PC-3 (cell line): ENCODE measurements around the gene LHFPL6. TPM values are rescaled to one million over a fixed set of nuclear protein-coding genes. Genes with fewer than 3 reads are reported as not detected.

Experiments
- ATAC-seq: fragments of 200-7000 bp; cut with Tn5 transposase; 2 replicates; pipeline ENCODE4 v1.9.1; 2020; ENCODE audit warnings: mild to moderate bottlenecking, moderate library complexity
- BruUV-seq: library from RNA; stranded (reverse); fragments of 400-500 nt; replicated peaks from 2 replicates; lab custom pipeline; 2021; lab: Mats Ljungman, UMichigan
- CTCF ChIA-PET: fragments of 300-600 bp; sonication (Branson Sonifier 250); formaldehyde crosslinking; loops from one replicate; lab custom pipeline; 2022; ENCODE audit warnings: antibody characterized with exemption; lab: Charles Lee
- POLR2A ChIA-PET: fragments of 300-600 bp; sonication (Branson Sonifier 250); formaldehyde crosslinking; loops from one replicate; lab custom pipeline; 2022; ENCODE audit warnings: antibody characterized with exemption; ENCODE audit not compliant: unreplicated experiment; lab: Charles Lee
- DNase-seq: peaks from one replicate; pipeline ENCODE4 v3.0.0-alpha.2; 2015
- H2AFZ ChIP-seq: fragments of 300-600 bp; sonication (generic); 2 replicates; pipeline ENCODE4 v1.6.0; 2016; ENCODE audit warnings: antibody characterized with exemption, low read length
- H3F3A ChIP-seq: fragments of 300-600 bp; sonication (generic); one replicate; pipeline ENCODE4 v1.6.0; 2017; ENCODE audit warnings: antibody characterized with exemption, low read length, control low read depth, mild to moderate bottlenecking; ENCODE audit not compliant: unreplicated experiment
- H3K27ac ChIP-seq: fragments of 300-600 bp; sonication (generic); 2 replicates; pipeline ENCODE4 v1.5.1; 2016; ENCODE audit warnings: mild to moderate bottlenecking, low read length
- H3K27me3 ChIP-seq: fragments of 300-600 bp; sonication (generic); 2 replicates; pipeline ENCODE4 v1.6.1; 2016; ENCODE audit warnings: low read length, mixed read lengths
- H3K36me3 ChIP-seq: fragments of 300-600 bp; sonication (generic); 2 replicates; pipeline ENCODE4 v1.6.1; 2016; ENCODE audit warnings: low read depth, mixed run types, low read length, mixed read lengths
- H3K4me1 ChIP-seq: fragments of 300-600 bp; sonication (generic); 2 replicates; pipeline ENCODE4 v1.5.1; 2016; ENCODE audit warnings: low read length; ENCODE audit not compliant: insufficient read depth
- H3K4me2 ChIP-seq: fragments of 300-600 bp; sonication (generic); 2 replicates; pipeline ENCODE4 v1.6.0; 2016; ENCODE audit warnings: low read length
- H3K4me3 ChIP-seq: fragments of 300-600 bp; sonication (generic); 2 replicates; pipeline ENCODE4 v1.5.1; 2016; ENCODE audit warnings: mild to moderate bottlenecking, low read length, mixed read lengths
- H3K79me2 ChIP-seq: fragments of 300-600 bp; sonication (generic); 2 replicates; pipeline ENCODE4 v1.6.1; 2017; ENCODE audit warnings: low read length, mixed read lengths
- H3K9ac ChIP-seq: fragments of 300-600 bp; sonication (generic); 2 replicates; pipeline ENCODE4 v1.6.0; 2016; ENCODE audit warnings: mild to moderate bottlenecking, low read length
- H3K9me2 ChIP-seq: fragments of 300-600 bp; sonication (generic); replicated peaks from 2 replicates; pipeline ENCODE4 v1.6.1; 2016; ENCODE audit warnings: mixed run types, low read length, mixed read lengths
- H3K9me3 ChIP-seq: fragments of 300-600 bp; sonication (generic); 2 replicates; pipeline ENCODE4 v1.6.1; 2016; ENCODE audit warnings: low read length, mixed read lengths
- H4K20me1 ChIP-seq: fragments of 300-600 bp; sonication (generic); 2 replicates; pipeline ENCODE4 v1.6.1; 2016; ENCODE audit warnings: low read length, mixed read lengths
- EZH2 ChIP-seq: fragments of 300-600 bp; sonication (generic); IDR thresholded peaks from one replicate; pipeline ENCODE4 v1.6.1; 2017; ENCODE audit warnings: antibody characterized with exemption, mild to moderate bottlenecking, low read length; ENCODE audit not compliant: unreplicated experiment
- EZH2phosphoT487 ChIP-seq: fragments of 300-600 bp; sonication (generic); IDR thresholded peaks from 2 replicates; pipeline ENCODE4 v1.6.1; 2018; ENCODE audit warnings: mild to moderate bottlenecking, antibody characterized with exemption, low read length, borderline replicate concordance
- intact Hi-C: fragments of 100-400 bp; cut with micrococcal nuclease; formaldehyde crosslinking; loops from 2 replicates; pipeline ENCODE4 v1.9.0; 2023
- total RNA-seq: library from RNA; depleted of rRNA; stranded (reverse); fragments of >200 nt; gene quantifications from 2 replicates; pipeline ENCODE4 v1.2.3, GENCODE V29; 2014
- TF ChIP-seq, protein P1 (sequence below): fragments of 300-600 bp; sonication (generic); conservative IDR thresholded peaks from 2 replicates; pipeline ENCODE4 v1.5.1; 2017; ENCODE audit warnings: antibody characterized with exemption, low read depth, mild to moderate bottlenecking, low read length

LHFPL6 gene
- total RNA-seq, 1 experiment from 2014 or later: 7.8 TPM

DNA sequence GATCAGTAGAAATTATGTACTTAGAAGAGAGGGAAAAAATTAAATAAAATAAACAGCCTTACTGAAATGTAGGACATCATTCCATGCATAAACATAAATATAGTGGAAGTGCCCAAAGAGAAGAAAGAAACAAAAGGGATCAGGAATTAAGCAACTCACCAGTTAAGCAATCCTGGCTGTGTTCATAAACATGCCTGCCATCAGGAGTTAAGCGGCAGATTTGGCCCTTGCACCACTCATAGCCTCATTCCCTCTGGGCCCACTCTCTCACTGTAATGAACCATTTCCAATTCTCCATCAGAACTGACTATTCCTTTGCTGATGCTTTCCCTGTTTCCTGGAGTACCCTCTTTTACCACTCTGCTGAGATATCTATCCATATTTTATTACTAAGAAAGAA lies 281.4 kb downstream of the LHFPL6 start:
- Histone ChIP-seq H3F3A (no peaks in the 10 kb centered on the region), H3K27me3 (peaks cover 10% of the 10 kb centered on the region), H3K4me3 (no peak overlapping the region), H3K27ac (no peak overlapping the region), H3K9ac (no peak overlapping the region), H3K9me3 (no peaks in the 10 kb centered on the region), H3K36me3 (no peaks in the 10 kb centered on the region), H2AFZ (no peak overlapping the region), H3K4me2 (no peak overlapping the region), H3K4me1 (no peaks in the 10 kb centered on the region), H4K20me1 (no peaks in the 10 kb centered on the region), H3K9me2 (no peaks in the 10 kb centered on the region), H3K79me2 (no peaks in the 10 kb centered on the region)
- no peak for DNase-seq
- CTCF ChIA-PET: no interaction called here
- ATAC-seq: no peak
- intact Hi-C loops: no loop called here
- POLR2A ChIA-PET: no interaction called here
- BruUV-seq: no TSS peak
- TF ChIP-seq, protein P1, sequence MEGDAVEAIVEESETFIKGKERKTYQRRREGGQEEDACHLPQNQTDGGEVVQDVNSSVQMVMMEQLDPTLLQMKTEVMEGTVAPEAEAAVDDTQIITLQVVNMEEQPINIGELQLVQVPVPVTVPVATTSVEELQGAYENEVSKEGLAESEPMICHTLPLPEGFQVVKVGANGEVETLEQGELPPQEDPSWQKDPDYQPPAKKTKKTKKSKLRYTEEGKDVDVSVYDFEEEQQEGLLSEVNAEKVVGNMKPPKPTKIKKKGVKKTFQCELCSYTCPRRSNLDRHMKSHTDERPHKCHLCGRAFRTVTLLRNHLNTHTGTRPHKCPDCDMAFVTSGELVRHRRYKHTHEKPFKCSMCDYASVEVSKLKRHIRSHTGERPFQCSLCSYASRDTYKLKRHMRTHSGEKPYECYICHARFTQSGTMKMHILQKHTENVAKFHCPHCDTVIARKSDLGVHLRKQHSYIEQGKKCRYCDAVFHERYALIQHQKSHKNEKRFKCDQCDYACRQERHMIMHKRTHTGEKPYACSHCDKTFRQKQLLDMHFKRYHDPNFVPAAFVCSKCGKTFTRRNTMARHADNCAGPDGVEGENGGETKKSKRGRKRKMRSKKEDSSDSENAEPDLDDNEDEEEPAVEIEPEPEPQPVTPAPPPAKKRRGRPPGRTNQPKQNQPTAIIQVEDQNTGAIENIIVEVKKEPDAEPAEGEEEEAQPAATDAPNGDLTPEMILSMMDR: no peak
- TF ChIP-seq EZH2phosphoT487 (no peak), EZH2 (no peak)

DNA sequence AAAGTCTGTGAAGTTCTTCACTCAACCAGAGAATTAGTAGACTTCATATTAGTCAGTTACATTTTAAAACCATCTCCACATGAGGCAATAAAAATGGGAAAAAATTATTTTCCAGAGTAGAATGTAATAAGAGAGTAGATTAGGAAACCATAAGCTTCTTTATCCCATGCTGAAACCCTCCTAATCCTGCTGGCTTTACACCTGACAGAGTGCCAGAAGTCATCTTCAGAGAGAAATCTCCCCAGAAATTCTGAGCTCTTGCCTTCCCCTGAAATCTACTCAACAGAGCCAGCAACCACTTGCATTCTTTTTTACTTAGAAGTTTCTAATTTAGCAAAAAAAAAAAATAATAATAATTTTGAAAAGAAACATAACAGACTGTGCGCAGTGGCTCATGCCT lies 284.8 kb downstream of the LHFPL6 start:
- no peak overlapping the region for H2AFZ ChIP-seq
- intact Hi-C loops: no loop called here
- no peak overlapping the region for H3K27ac ChIP-seq
- H3K9me3 ChIP-seq: no peaks in the 10 kb centered on the region
- TF ChIP-seq, protein P1: no peak
- TF ChIP-seq EZH2 (no peak), EZH2phosphoT487 (no peak)
- no peak for DNase-seq
- no peaks in the 10 kb centered on the region for H3K9me2 ChIP-seq
- ATAC-seq: no peak
- no peaks in the 10 kb centered on the region for H3K36me3 ChIP-seq
- no peaks in the 10 kb centered on the region for H3K79me2 ChIP-seq
- no peak overlapping the region for H3K4me3 ChIP-seq
- H3K9ac ChIP-seq: no peak overlapping the region
- ChIA-PET CTCF (no interaction called here), POLR2A (no interaction called here)
- H3K4me2 ChIP-seq: no peak overlapping the region
- BruUV-seq: no TSS peak
- H3K4me1 ChIP-seq: no peaks in the 10 kb centered on the region
- peaks cover 5% of the 10 kb centered on the region for H3K27me3 ChIP-seq
- H3F3A ChIP-seq: no peaks in the 10 kb centered on the region
- no peaks in the 10 kb centered on the region for H4K20me1 ChIP-seq

DNA sequence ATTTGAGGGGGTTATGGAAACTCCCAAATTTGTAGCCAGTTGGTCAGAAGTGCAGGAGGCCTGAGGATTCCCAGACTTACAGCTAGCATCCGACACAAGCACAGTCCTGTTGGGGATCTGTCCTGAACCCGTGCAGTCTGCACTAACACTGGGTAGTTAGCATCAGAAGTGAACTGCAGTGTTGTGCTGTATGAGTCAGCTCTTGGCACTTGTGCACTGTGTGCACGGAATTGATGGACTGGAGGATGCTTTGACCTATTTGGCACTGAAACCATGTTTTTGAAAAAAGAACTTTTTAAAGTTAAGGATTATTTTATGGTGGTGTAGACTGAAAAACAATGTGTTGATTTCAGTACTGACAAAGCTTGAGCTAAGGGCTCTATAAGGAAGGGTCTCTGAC lies 285.7 kb downstream of the LHFPL6 start:
- no peaks in the 10 kb centered on the region for H3K9me3 ChIP-seq
- no peak overlapping the region for H3K9ac ChIP-seq
- no peaks in the 10 kb centered on the region for H3F3A ChIP-seq
- CTCF ChIA-PET: no interaction called here
- DNase-seq (peak; percentile 47), ATAC-seq (peak; percentile 85)
- H4K20me1 ChIP-seq: no peaks in the 10 kb centered on the region
- H3K4me2 ChIP-seq: no peak overlapping the region
- peaks cover 5% of the 10 kb centered on the region; the same call in 1 of the 2 replicates for H3K27me3 ChIP-seq
- BruUV-seq: no TSS peak
- H3K27ac ChIP-seq: no peak overlapping the region
- H3K9me2 ChIP-seq: no peaks in the 10 kb centered on the region
- intact Hi-C loops: no loop called here
- H3K36me3 ChIP-seq: no peaks in the 10 kb centered on the region
- H2AFZ ChIP-seq: no peak overlapping the region
- POLR2A ChIA-PET: no interaction called here
- no peaks in the 10 kb centered on the region for H3K4me1 ChIP-seq
- H3K79me2 ChIP-seq: no peaks in the 10 kb centered on the region
- H3K4me3 ChIP-seq: no peak overlapping the region
- no peak for TF ChIP-seq EZH2
- TF ChIP-seq, protein P1: no peak
- TF ChIP-seq EZH2phosphoT487: no peak
